Measurements from ENCODE around the gene DNAH3.
"Not testable (repeated sequence)": the region's sequence is repeated elsewhere in the genome, so short reads cannot be mapped to it uniquely, and the experiment has no call there.

DNAH3 gene

DNA sequence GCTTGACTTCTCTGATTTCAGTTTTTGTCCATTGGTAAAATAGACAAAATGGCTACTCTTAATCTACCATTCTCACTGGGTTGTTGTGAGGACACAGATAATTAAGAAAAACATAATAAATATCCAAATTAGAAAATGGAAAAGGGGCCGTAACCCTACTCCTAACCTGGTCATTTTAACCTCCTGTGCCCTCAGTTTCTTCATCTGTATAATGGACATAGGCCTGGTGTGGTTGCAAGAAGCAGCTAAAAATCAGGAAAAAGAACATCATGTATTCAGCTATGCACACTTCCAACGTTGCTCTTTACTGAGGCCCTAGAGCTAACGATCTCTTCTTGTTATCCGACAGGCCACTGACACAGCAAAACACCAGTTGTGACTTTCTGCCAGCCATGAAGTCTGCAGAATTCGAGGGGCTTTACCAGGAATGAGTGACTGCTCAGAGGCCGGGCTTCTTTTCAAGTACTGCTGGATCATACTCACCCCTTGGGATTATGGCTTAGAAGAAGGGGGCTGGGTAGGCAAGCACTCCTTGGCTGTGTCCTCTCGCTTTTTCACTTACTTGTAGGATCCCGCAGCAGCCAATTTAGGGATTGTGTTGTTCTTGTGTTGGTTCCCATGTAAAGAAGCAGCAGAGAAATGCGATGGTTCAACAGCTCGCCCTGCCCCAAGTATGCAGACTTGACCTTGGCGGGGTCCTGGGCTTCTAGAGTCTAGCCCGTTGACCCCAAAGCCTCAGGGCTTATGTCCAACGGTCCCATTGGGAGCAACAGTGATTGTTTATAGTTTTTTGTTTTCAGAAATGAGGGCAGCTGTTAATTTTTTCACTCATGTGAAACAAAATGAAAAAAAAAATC lies 28.7 kb upstream of the DNAH3 start:
- H3K9me3 Mint-ChIP-seq = peaks cover 6% of the 10 kb centered on the region
- peaks cover 2% of the 10 kb centered on the region for H3K4me1 Mint-ChIP-seq (ENCODE audit: low read depth)
- no peaks in the 10 kb centered on the region for H3K27me3 Mint-ChIP-seq
- peaks cover 71% of the 10 kb centered on the region for H3K36me3 Mint-ChIP-seq (ENCODE audit: low read depth)
- H3K27ac Mint-ChIP-seq = no peak overlapping the region
- H3K4me3 Mint-ChIP-seq = no peak overlapping the region

GRCh38 chr16:21175397-21175796 lies 24.8 kb upstream of the DNAH3 start:
- H3K9me3 Mint-ChIP-seq = no peaks in the 10 kb centered on the region
- no peaks in the 10 kb centered on the region for H3K4me1 Mint-ChIP-seq (ENCODE audit: low read depth)
- H3K4me3 Mint-ChIP-seq = no peak overlapping the region
- H3K36me3 Mint-ChIP-seq (ENCODE audit: low read depth) = peaks cover 61% of the 10 kb centered on the region
- H3K27ac Mint-ChIP-seq = no peak overlapping the region
- no peaks in the 10 kb centered on the region for H3K27me3 Mint-ChIP-seq

DNA sequence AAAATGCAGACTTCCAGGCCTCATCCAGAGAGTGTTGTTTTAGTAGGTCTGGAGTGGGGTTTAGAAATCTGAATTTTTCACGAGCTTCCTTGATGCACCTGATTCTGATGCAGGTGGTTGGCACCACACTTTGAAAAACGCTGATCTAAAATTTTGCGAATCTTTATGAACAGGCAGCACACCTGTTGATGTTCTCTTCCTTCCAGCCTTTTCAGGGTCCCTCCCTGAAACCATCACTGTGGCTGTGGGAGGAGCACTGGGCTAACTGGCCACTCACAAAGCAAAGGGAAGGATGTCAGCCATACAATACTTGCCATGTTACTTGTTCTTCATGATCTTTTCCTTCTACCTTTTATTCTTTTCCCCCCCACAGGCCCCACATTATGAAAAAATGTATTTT lies 22.0 kb upstream of the DNAH3 start:
- H3K9me3 Mint-ChIP-seq = no peaks in the 10 kb centered on the region
- H3K27ac Mint-ChIP-seq = no peak overlapping the region
- peaks cover 43% of the 10 kb centered on the region for H3K36me3 Mint-ChIP-seq (ENCODE audit: low read depth)
- no peaks in the 10 kb centered on the region for H3K27me3 Mint-ChIP-seq
- H3K4me1 Mint-ChIP-seq (ENCODE audit: low read depth) = no peaks in the 10 kb centered on the region
- no peak overlapping the region for H3K4me3 Mint-ChIP-seq

DNA sequence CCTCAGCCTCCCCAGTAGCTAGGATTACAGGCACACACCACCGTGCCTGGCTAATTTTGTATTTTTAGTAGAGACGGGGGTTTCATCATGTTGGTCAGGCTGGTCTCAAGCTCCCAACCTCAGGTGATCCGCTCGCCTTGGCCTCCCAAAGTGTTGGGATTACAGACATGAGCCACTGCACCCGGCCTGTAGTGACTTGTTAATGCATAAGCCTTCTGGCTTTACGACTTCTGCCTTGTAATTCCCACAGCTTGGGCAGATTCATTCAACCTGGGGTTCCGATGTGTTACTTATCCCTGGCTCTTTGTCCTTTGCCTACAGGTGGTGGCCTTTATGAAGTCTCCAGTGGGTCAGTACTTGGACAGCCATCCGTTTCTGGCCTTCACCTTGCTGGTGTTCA lies 19.5 kb upstream of the DNAH3 start:
- H3K9me3 Mint-ChIP-seq; H3K4me1 Mint-ChIP-seq (ENCODE audit: low read depth); H3K27ac Mint-ChIP-seq; H3K27me3 Mint-ChIP-seq; H3K4me3 Mint-ChIP-seq: not testable (repeated sequence)
- peaks cover 41% of the 10 kb centered on the region for H3K36me3 Mint-ChIP-seq (ENCODE audit: low read depth)

DNA sequence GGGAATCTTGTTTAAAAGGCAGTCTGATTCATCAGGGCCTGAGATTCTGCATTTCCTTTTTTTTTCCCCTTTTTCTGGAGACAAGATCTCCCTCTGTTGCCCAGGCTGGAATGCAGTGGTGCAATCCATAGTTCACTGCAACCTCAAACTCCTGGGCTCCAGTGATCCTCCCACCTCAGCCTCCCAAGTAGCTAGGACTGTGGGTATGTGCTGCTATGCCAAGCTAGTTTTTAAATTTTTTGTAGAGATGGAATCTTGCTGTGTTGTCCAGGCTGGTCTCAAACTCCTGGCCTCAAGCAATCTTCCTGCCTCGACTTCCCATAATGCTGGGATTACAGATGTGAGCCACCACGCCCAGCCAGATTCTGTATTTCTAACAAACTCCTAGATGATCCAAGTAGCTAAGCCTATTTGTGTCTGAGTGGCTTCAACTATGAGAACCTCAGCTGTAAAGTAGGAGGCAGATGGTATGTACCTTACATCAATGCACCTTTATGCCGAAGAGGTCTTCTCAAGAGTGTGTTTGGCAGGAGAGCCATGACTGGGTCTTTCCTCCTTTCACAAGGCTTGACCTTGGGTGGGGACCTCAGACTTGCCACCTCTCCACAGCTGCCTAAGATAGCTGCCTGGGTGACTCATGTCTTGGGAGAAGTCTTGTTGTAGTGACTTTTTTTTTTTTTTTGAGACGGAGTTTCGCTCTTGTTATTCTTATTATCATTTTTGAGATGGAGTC lies 18.8 kb upstream of the DNAH3 start:
- H3K27ac Mint-ChIP-seq = no peak overlapping the region
- no peak overlapping the region for H3K4me3 Mint-ChIP-seq
- H3K4me1 Mint-ChIP-seq (ENCODE audit: low read depth) = no peaks in the 10 kb centered on the region
- no peaks in the 10 kb centered on the region for H3K27me3 Mint-ChIP-seq
- H3K36me3 Mint-ChIP-seq (ENCODE audit: low read depth) = peaks cover 34% of the 10 kb centered on the region
- H3K9me3 Mint-ChIP-seq = no peaks in the 10 kb centered on the region

GRCh38 chr16:21167929-21168602 lies 17.4 kb upstream of the DNAH3 start:
- H3K9me3 Mint-ChIP-seq = no peaks in the 10 kb centered on the region
- H3K36me3 Mint-ChIP-seq (ENCODE audit: low read depth) = peaks cover 36% of the 10 kb centered on the region
- peaks cover under 1% of the 10 kb centered on the region for H3K4me1 Mint-ChIP-seq (ENCODE audit: low read depth)
- H3K4me3 Mint-ChIP-seq = no peak overlapping the region
- no peaks in the 10 kb centered on the region for H3K27me3 Mint-ChIP-seq
- no peak overlapping the region for H3K27ac Mint-ChIP-seq

DNA sequence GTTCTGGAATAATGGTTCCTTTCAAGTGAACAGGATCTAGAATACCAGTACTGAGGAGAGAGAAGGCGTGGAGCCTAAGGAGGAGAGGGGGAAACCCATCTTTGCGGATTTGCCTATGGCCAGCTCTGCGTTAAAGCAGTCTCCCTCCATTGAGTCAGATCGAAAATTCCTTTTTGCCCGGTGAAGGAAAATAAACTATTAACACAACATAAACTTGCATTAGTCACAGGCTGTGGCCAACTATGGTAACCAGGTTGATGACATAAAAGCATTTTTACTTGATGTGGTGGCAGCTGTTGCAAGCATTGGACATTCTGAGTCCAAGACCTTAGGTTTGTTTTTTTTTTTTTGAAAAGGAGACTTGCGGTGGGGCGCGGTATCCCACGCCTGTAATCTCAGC lies 16.7 kb upstream of the DNAH3 start:
- Mint-ChIP-seq H3K27me3 (no peaks in the 10 kb centered on the region), H3K9me3 (no peaks in the 10 kb centered on the region), H3K4me1 (ENCODE audit: low read depth) (peaks cover 3% of the 10 kb centered on the region), H3K36me3 (ENCODE audit: low read depth) (peaks cover 34% of the 10 kb centered on the region), H3K27ac (no peak overlapping the region), H3K4me3 (no peak overlapping the region)

DNA sequence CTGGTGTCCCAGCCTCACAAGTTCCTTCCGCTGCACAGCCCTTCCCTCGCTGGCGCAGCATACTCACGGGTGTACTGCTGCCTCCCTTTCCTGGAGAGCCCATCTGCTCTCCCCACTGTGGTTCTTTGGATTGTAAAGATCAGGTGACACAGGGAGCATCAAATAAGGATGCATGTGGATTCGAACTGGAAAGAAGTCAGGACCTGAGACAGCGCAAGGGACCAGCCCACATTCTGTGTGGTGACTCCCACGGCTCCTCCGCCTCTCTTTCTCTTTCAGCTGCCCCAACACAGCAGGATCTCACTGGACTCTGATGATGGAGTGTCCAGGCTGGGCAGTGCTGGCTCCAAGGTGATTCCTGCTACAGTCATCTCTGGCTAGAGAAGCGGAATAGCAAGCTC lies 15.9 kb upstream of the DNAH3 start:
- H3K27ac Mint-ChIP-seq = no peak overlapping the region
- H3K4me3 Mint-ChIP-seq = no peak overlapping the region
- no peaks in the 10 kb centered on the region for H3K27me3 Mint-ChIP-seq
- no peaks in the 10 kb centered on the region for H3K9me3 Mint-ChIP-seq
- peaks cover 26% of the 10 kb centered on the region for H3K36me3 Mint-ChIP-seq (ENCODE audit: low read depth)
- peaks cover 3% of the 10 kb centered on the region for H3K4me1 Mint-ChIP-seq (ENCODE audit: low read depth)

- Mint-ChIP-seq H3K4me3 (no peak overlapping the region), H3K4me1 (ENCODE audit: low read depth) (peaks cover 8% of the 10 kb centered on the region), H3K27me3 (no peaks in the 10 kb centered on the region), H3K27ac (no peak overlapping the region), H3K36me3 (ENCODE audit: low read depth) (peaks cover 20% of the 10 kb centered on the region), H3K9me3 (no peaks in the 10 kb centered on the region)
Observed at GRCh38 chr16:21164521-21165168, 14.0 kb upstream of the DNAH3 start.

DNA sequence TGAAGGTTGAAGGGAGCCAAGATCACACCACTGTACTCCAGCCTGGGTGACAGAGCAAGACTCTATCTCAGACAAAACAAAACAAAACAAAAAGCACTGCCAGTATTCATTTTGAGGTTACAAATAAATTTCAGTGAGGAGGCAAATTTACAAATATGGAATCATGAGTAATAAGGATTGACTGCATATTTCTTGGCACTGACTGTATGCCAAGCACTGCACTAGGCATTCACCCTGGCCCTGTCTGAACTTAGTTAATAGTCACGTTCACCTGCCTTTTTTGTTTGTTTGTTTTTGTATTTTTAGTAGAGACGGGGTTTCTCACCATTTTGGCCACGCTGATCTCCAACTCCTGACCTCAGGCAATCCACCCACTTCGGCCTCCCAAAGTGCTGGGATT lies 12.9 kb upstream of the DNAH3 start:
- Mint-ChIP-seq H3K27ac (no peak overlapping the region), H3K9me3 (no peaks in the 10 kb centered on the region), H3K4me1 (ENCODE audit: low read depth) (peaks cover 12% of the 10 kb centered on the region), H3K27me3 (no peaks in the 10 kb centered on the region), H3K36me3 (ENCODE audit: low read depth) (peaks cover 20% of the 10 kb centered on the region), H3K4me3 (no peak overlapping the region)

- Mint-ChIP-seq H3K9me3 (no peaks in the 10 kb centered on the region), H3K27ac (no peak overlapping the region), H3K4me3 (no peak overlapping the region), H3K4me1 (ENCODE audit: low read depth) (peaks cover 18% of the 10 kb centered on the region), H3K27me3 (no peaks in the 10 kb centered on the region), H3K36me3 (ENCODE audit: low read depth) (peaks cover 20% of the 10 kb centered on the region)
Observed at GRCh38 chr16:21162661-21163151, 12.1 kb upstream of the DNAH3 start.

DNA sequence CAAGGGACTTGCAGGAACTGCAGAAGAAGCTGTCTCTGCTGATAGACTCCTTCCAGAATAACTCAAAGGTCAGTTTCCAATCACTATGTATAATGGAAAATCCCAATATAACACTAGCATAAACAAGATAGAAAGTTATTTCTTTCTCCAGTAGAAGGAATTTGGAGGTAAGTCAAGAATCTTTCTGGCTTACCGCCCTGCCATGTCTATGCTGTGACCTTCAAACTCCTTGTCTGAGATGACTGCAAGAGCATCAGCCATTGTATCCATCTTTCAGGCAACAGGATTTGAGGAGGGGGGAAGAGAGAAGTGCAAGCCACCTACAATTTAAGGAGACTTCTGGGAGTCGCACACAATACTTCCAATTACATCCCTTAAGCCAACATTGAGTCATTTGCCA lies 10.6 kb upstream of the DNAH3 start:
- Mint-ChIP-seq H3K4me3 (no peak overlapping the region), H3K27ac (no peak overlapping the region), H3K36me3 (ENCODE audit: low read depth) (peaks cover 15% of the 10 kb centered on the region)

GRCh38 chr16:21160276-21160675 lies 9.6 kb upstream of the DNAH3 start:
- Mint-ChIP-seq H3K4me1 (ENCODE audit: low read depth) (peaks cover 23% of the 10 kb centered on the region), H3K27me3 (no peaks in the 10 kb centered on the region), H3K27ac (no peak overlapping the region), H3K9me3 (no peaks in the 10 kb centered on the region), H3K4me3 (no peak overlapping the region), H3K36me3 (ENCODE audit: low read depth) (peaks cover 12% of the 10 kb centered on the region)

More for the DNA sequence above, 10.6 kb upstream of the DNAH3 start:
- Mint-ChIP-seq H3K27me3 (no peaks in the 10 kb centered on the region), H3K9me3 (no peaks in the 10 kb centered on the region), H3K4me1 (ENCODE audit: low read depth) (peaks cover 23% of the 10 kb centered on the region)

DNA sequence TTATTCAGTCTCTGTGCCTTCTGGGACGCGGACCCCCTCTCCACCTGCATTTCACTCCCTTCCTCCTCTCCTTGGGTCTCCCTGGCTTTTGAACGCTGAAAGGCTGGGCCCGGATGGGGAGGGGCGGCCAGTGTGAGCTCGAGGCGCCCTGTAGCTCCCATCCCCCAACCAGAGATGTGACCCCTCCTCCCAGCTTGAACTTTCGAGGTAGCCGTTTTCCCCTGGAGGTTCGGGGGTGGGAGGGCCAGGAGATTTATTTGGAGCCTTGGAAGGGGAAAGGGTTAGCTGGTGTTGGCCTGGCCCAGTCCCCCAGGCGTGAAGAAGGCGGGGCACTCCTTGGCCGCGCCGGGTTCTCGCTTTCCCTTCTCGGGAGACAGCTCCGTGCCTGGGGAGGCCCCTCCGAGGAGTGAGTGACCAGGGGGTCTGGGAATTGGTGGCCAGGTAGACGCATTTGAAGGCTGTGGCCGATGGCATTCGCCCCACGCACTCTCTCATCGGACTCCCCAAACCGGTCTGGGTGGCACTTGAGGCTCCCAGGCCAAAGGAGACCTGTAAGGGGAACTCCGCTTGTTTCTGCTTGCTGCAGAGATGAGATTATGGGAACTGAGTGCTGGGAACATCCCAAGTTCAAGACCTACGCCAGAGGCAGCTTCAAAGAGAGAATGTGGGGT lies 8.8 kb upstream of the DNAH3 start:
- Mint-ChIP-seq H3K36me3 (ENCODE audit: low read depth) (peaks cover 12% of the 10 kb centered on the region), H3K9me3 (no peaks in the 10 kb centered on the region), H3K27ac (no peak overlapping the region), H3K27me3 (no peaks in the 10 kb centered on the region), H3K4me3 (peak overlapping the region; percentile 86), H3K4me1 (ENCODE audit: low read depth) (peaks cover 23% of the 10 kb centered on the region)

Data from stimulated activated naive CD8-positive, alpha-beta T cell treated with anti-CD3 and anti-CD28 coated beads, Interleukin-15, Interleukin-2, amounts not matched to agents 100 ng/mL and 50 ng/mL, for 24 hours (primary cell).